Measurements from ENCODE around the gene GABRB1.

The GABRB1 gene

GRCh38 chr4:47312170-47312569, 280.8 kb downstream of the GABRB1 start:
- Histone ChIP-seq H4K20me1 (ENCODE audit: insufficient read depth, low read length) (no peaks in the 10 kb centered on the region), H3K27me3 (ENCODE audit: insufficient read depth, low read length) (no peaks in the 10 kb centered on the region), H3K9ac (ENCODE audit: low read length) (no peak overlapping the region), H3K4me3 (ENCODE audit: low read depth, low read length, poor library complexity, severe bottlenecking) (no peak overlapping the region), H3K27ac (ENCODE audit: low read depth, low read length, poor library complexity, severe bottlenecking) (no peak overlapping the region), H3K9me3 (ENCODE audit: low read length) (no peaks in the 10 kb centered on the region), H3K79me2 (ENCODE audit: insufficient read depth, low read length) (no peaks in the 10 kb centered on the region), H2AFZ (ENCODE audit: low read length) (no peak overlapping the region), H3K4me1 (ENCODE audit: insufficient read depth, low read length, severe bottlenecking) (no peaks in the 10 kb centered on the region), H3F3A (ENCODE audit: insufficient read depth, low read length) (no peaks in the 10 kb centered on the region), H3K9me2 (ENCODE audit: low read depth, low read length) (no peaks in the 10 kb centered on the region), H3K4me2 (ENCODE audit: low read length) (no peak overlapping the region), H3K36me3 (ENCODE audit: insufficient read depth, low read length) (no peaks in the 10 kb centered on the region)
- TF ChIP-seq CTCF (IDR thresholded peaks at IDR 0.05; ENCODE audit: low read length): no peak
- no peak for TF ChIP-seq EZH2 (IDR thresholded peaks at IDR 0.05; ENCODE audit: borderline replicate concordance, low read length)

GRCh38 chr4:47313384-47313783, 282.0 kb downstream of the GABRB1 start:
- Histone ChIP-seq H3K27ac (ENCODE audit: low read depth, low read length, poor library complexity, severe bottlenecking) (no peak overlapping the region), H3K4me1 (ENCODE audit: insufficient read depth, low read length, severe bottlenecking) (no peaks in the 10 kb centered on the region), H4K20me1 (ENCODE audit: insufficient read depth, low read length) (no peaks in the 10 kb centered on the region), H3F3A (ENCODE audit: insufficient read depth, low read length) (no peaks in the 10 kb centered on the region), H3K27me3 (ENCODE audit: insufficient read depth, low read length) (no peaks in the 10 kb centered on the region), H3K9ac (ENCODE audit: low read length) (no peak overlapping the region), H3K4me3 (ENCODE audit: low read depth, low read length, poor library complexity, severe bottlenecking) (no peak overlapping the region), H3K36me3 (ENCODE audit: insufficient read depth, low read length) (no peaks in the 10 kb centered on the region), H3K4me2 (ENCODE audit: low read length) (no peak overlapping the region), H3K9me2 (ENCODE audit: low read depth, low read length) (no peaks in the 10 kb centered on the region), H2AFZ (ENCODE audit: low read length) (no peak overlapping the region), H3K9me3 (ENCODE audit: low read length) (no peaks in the 10 kb centered on the region), H3K79me2 (ENCODE audit: insufficient read depth, low read length) (no peaks in the 10 kb centered on the region)
- TF ChIP-seq CTCF (IDR thresholded peaks at IDR 0.05; ENCODE audit: low read length) (no peak), EZH2 (IDR thresholded peaks at IDR 0.05; ENCODE audit: borderline replicate concordance, low read length) (no peak)

- H4K20me1 ChIP-seq (ENCODE audit: insufficient read depth, low read length): no peaks in the 10 kb centered on the region
- TF ChIP-seq CTCF (IDR thresholded peaks at IDR 0.05; ENCODE audit: low read length): no peak
- no peak for TF ChIP-seq EZH2 (IDR thresholded peaks at IDR 0.05; ENCODE audit: borderline replicate concordance, low read length)
- no peaks in the 10 kb centered on the region for H3K4me1 ChIP-seq (ENCODE audit: insufficient read depth, low read length, severe bottlenecking)
- no peaks in the 10 kb centered on the region for H3F3A ChIP-seq (ENCODE audit: insufficient read depth, low read length)
- no peaks in the 10 kb centered on the region for H3K27me3 ChIP-seq (ENCODE audit: insufficient read depth, low read length)
- no peak overlapping the region for H3K4me3 ChIP-seq (ENCODE audit: low read depth, low read length, poor library complexity, severe bottlenecking)
- no peak overlapping the region for H3K9ac ChIP-seq (ENCODE audit: low read length)
- H2AFZ ChIP-seq (ENCODE audit: low read length): no peak overlapping the region
- H3K27ac ChIP-seq (ENCODE audit: low read depth, low read length, poor library complexity, severe bottlenecking): no peak overlapping the region
- H3K9me3 ChIP-seq (ENCODE audit: low read length): no peaks in the 10 kb centered on the region
- no peaks in the 10 kb centered on the region for H3K9me2 ChIP-seq (ENCODE audit: low read depth, low read length)
- H3K4me2 ChIP-seq (ENCODE audit: low read length): no peak overlapping the region
- H3K36me3 ChIP-seq (ENCODE audit: insufficient read depth, low read length): no peaks in the 10 kb centered on the region
- H3K79me2 ChIP-seq (ENCODE audit: insufficient read depth, low read length): no peaks in the 10 kb centered on the region
These were observed 284.0 kb downstream of the GABRB1 start for GRCh38 chr4:47315346-47315745.
